ENCODE results near the gene SLC16A8. TPM values are rescaled to one million over a fixed set of nuclear protein-coding genes. Genes with fewer than 3 reads are reported as not detected.
A peak's percentile ranks its signal among the peaks of the same experiment; 100 is the strongest.

SLC16A8 gene
- total and polyA plus RNA-seq, 4 donors: 0.32 to 0.64 (median 0.39) TPM; not detected in 1

GRCh38 chr22:38081636-38081940, 2.4 kb downstream of the SLC16A8 start:
- H3K4me3 ChIP-seq: no peak overlapping the region
- H3K9ac ChIP-seq (ENCODE audit: insufficient read depth in 1 of 2, low read length in 2 of 2): no peak overlapping the region
- H3K36me3 ChIP-seq (ENCODE audit: control insufficient read depth in 4 of 4, insufficient read depth in 4 of 4, low read length in 4 of 4): no peaks in the 10 kb centered on the region
- 6 to 7% methylated on average over 17 of the region's 17 CpGs for whole genome bisulfite sequencing, 2 donors
- ATAC-seq (ENCODE audit: insufficient read depth, low FRiP score) (no peak), DNase-seq (no peak)
- H3K27me3 ChIP-seq (ENCODE audit: control insufficient read depth in 3 of 3, insufficient read depth in 3 of 3, low read length in 2 of 3): peaks cover 0 to 18% (median 16%) of the 10 kb centered on the region in 3 donors
- H3K4me1 ChIP-seq (ENCODE audit: control insufficient read depth in 5 of 5, insufficient read depth in 5 of 5, low read length in 5 of 5): peaks cover 0 to 13% (median 0%) of the 10 kb centered on the region in 5 donors
- TF ChIP-seq CTCF (IDR thresholded peaks at IDR 0.05; ENCODE audit: control extremely low read depth, extremely low read depth): no peak
- H3K27ac ChIP-seq (ENCODE audit: low read depth in 1 of 2, low read length in 1 of 2): no peak overlapping the region
- peaks cover 0 to 4% (median 0%) of the 10 kb centered on the region in 4 donors for H3K9me3 ChIP-seq (ENCODE audit: control insufficient read depth in 4 of 4, insufficient read depth in 3 of 4, low read length in 3 of 4)

DNA sequence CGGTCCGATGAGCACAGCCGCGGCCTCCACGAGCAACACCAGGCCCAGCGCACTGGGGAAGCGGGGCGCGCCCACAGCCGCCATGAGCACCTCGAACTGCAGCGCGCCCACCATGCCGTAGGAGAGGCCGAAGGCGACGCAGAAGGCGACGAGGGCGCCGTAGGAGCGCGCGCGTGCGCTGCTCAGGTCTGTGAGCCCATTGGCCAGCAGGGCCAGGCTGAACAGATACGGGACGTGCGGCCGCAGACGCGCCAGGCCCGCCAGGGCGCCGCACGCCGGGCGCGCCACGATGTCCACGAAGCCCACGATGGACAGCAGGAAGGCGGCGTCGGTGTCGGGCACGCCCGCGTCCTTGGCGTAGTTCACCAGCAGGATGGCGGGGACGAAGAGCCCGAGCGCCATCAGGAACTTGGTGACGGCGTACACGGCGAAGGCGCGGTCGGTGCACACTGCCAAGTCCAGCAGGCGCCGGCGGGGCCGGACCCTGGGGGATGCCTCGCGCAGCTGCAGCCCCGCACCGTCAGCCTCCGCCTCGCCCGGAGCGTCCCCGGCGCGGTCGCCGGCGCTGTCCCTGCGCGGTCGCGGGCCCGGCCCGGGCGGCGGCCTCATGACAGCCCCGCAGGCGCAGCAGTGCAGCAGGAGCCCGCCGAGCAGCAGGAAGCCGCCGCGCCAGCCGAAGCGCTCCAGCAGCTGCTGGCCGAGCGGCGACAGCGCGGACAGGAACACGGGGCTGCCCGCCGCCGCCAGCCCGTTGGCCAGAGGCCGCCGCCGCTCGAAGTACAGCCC, 2.9 kb downstream of the SLC16A8 start:
- WGBS, 2 donors: 5 to 6% methylated on average over 78 to 110 of the region's 110 CpGs
- H3K4me3 ChIP-seq: peak overlapping the region; percentile 15
- no peaks in the 10 kb centered on the region for H3K36me3 ChIP-seq (ENCODE audit: control insufficient read depth in 4 of 4, insufficient read depth in 4 of 4, low read length in 4 of 4)
- DNase-seq (peak; percentile 42 to 64 (median 55)), ATAC-seq (ENCODE audit: insufficient read depth, low FRiP score) (peak; percentile 39)
- peaks cover 0 to 4% (median 0%) of the 10 kb centered on the region in 4 donors for H3K9me3 ChIP-seq (ENCODE audit: control insufficient read depth in 4 of 4, insufficient read depth in 3 of 4, low read length in 3 of 4)
- TF ChIP-seq CTCF (IDR thresholded peaks at IDR 0.05; ENCODE audit: control extremely low read depth, extremely low read depth): no peak
- peaks cover 0 to 13% (median 0%) of the 10 kb centered on the region in 5 donors for H3K4me1 ChIP-seq (ENCODE audit: control insufficient read depth in 5 of 5, insufficient read depth in 5 of 5, low read length in 5 of 5)
- peaks cover 0 to 18% (median 16%) of the 10 kb centered on the region in 3 donors for H3K27me3 ChIP-seq (ENCODE audit: control insufficient read depth in 3 of 3, insufficient read depth in 3 of 3, low read length in 2 of 3)
- H3K27ac ChIP-seq (ENCODE audit: low read depth in 1 of 2, low read length in 1 of 2): no peak overlapping the region
- no peak overlapping the region for H3K9ac ChIP-seq (ENCODE audit: insufficient read depth in 1 of 2, low read length in 2 of 2)

DNA sequence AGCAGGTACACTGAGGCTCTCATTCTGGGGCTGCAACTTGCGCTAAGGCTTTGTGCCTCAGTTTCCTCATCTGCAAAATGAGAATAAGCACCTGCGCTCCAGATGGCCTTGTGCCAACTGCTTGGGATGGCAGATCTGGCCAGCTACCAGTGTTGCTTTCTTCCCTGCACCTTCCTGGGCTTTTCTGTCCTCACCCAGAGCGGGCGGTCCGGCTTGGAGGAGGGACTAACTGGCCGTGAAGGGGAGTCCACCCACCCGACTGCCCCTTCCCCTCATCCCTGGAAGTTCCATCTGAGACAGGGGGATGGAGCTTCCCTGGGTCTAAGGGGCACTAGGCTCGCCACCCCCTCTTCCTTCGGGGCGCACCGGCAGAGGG, 3.5 kb downstream of the SLC16A8 start:
- Histone ChIP-seq H3K27me3 (ENCODE audit: control insufficient read depth in 3 of 3, insufficient read depth in 3 of 3, low read length in 2 of 3) (peaks cover 0 to 18% (median 16%) of the 10 kb centered on the region in 3 donors), H3K36me3 (ENCODE audit: control insufficient read depth in 4 of 4, insufficient read depth in 4 of 4, low read length in 4 of 4) (peaks cover 0 to under 1% (median 0%) of the 10 kb centered on the region in 4 donors), H3K4me3 (no peak overlapping the region), H3K27ac (ENCODE audit: low read depth in 1 of 2, low read length in 1 of 2) (no peak overlapping the region), H3K4me1 (ENCODE audit: control insufficient read depth in 5 of 5, insufficient read depth in 5 of 5, low read length in 5 of 5) (peaks cover 0 to 13% (median 0%) of the 10 kb centered on the region in 5 donors), H3K9me3 (ENCODE audit: control insufficient read depth in 4 of 4, insufficient read depth in 3 of 4, low read length in 3 of 4) (peaks cover 0 to 4% (median 0%) of the 10 kb centered on the region in 4 donors), H3K9ac (ENCODE audit: insufficient read depth in 1 of 2, low read length in 2 of 2) (no peak overlapping the region)
- TF ChIP-seq CTCF (IDR thresholded peaks at IDR 0.05; ENCODE audit: control extremely low read depth, extremely low read depth): no peak
- ATAC-seq (ENCODE audit: insufficient read depth, low FRiP score): no peak
- DNase-seq: no peak
- WGBS, 2 donors: 66 to 70% methylated on average over 11 of the region's 11 CpGs

All from lung (tissue), 12 donors.